ENCODE measurements around the gene ABHD17B.

ABHD17B gene

GRCh38 chr9:71830153-71830552 lies 80.8 kb downstream of the ABHD17B start:
- Histone ChIP-seq H3K27ac (no peak overlapping the region), H3K4me3 (no peak overlapping the region)

- Histone ChIP-seq H3K4me3 (no peak overlapping the region), H3K27ac (no peak overlapping the region)
Observed at GRCh38 chr9:71826279-71826678, 84.7 kb downstream of the ABHD17B start.

- H3K4me3 ChIP-seq, result no peak overlapping the region
Observed at GRCh38 chr9:71824257-71824656, 86.7 kb downstream of the ABHD17B start.

GRCh38 chr9:71822935-71823334 lies 88.1 kb downstream of the ABHD17B start:
- Histone ChIP-seq H3K27ac (no peak overlapping the region), H3K4me3 (no peak overlapping the region)

More at GRCh38 chr9:71824257-71824656, 86.7 kb downstream of the ABHD17B start:
- no peak overlapping the region for H3K27ac ChIP-seq

- Histone ChIP-seq H3K27ac (no peak overlapping the region), H3K4me3 (no peak overlapping the region)
Observed at GRCh38 chr9:71822456-71822855, 88.5 kb downstream of the ABHD17B start.

GRCh38 chr9:71821405-71821804 lies 89.6 kb downstream of the ABHD17B start:
- Histone ChIP-seq H3K27ac (no peak overlapping the region), H3K4me3 (no peak overlapping the region)

- Histone ChIP-seq H3K27ac (no peak overlapping the region), H3K4me3 (no peak overlapping the region)
Observed at GRCh38 chr9:71820403-71820921, 90.5 kb downstream of the ABHD17B start.

- Histone ChIP-seq H3K4me3 (no peak overlapping the region), H3K27ac (no peak overlapping the region)
Observed at GRCh38 chr9:71819115-71819739, 91.8 kb downstream of the ABHD17B start.

GRCh38 chr9:71816916-71817451 lies 94.0 kb downstream of the ABHD17B start:
- H3K27ac ChIP-seq, result no peak overlapping the region
- H3K4me3 ChIP-seq, result no peak overlapping the region
